Retinal pigment epithelial cell (primary cell): Measurements from ENCODE around the gene CENPN.

Experiments
- DNase-seq: peaks from one replicate; pipeline ENCODE4 v3.0.0-alpha.2; 2010; ENCODE audit warnings: low read depth
- H3K4me3 ChIP-seq: 2 replicates; pipeline ENCODE4 v1.5.1; 2011; ENCODE audit warnings: mild to moderate bottlenecking, low read length, control low read depth, moderate library complexity
- CTCF ChIP-seq: conservative IDR thresholded peaks from 2 replicates; pipeline ENCODE4 v1.5.1; 2011; ENCODE audit warnings: low read depth, low read length, control low read depth, inconsistent platforms

Gene CENPN

GRCh38 chr16:81066681-81067080 lies 59.7 kb downstream of the CENPN start:
- peak; percentile 55 for DNase-seq
- TF ChIP-seq CTCF, result no peak
- H3K4me3 ChIP-seq, result no peak overlapping the region

GRCh38 chr16:81067166-81067565 lies 60.2 kb downstream of the CENPN start:
- TF ChIP-seq CTCF, result no peak
- no peak for DNase-seq
- H3K4me3 ChIP-seq, result no peak overlapping the region

GRCh38 chr16:81069063-81069462 lies 62.0 kb downstream of the CENPN start:
- H3K4me3 ChIP-seq, result no peak overlapping the region
- TF ChIP-seq CTCF, result no peak
- no peak for DNase-seq

- DNase-seq, result no peak
- no peak for TF ChIP-seq CTCF
- H3K4me3 ChIP-seq, result no peak overlapping the region
These were observed 64.0 kb downstream of the CENPN start for GRCh38 chr16:81070979-81071378.

GRCh38 chr16:81071805-81072204 lies 64.8 kb downstream of the CENPN start:
- no peak for DNase-seq
- TF ChIP-seq CTCF, result no peak
- H3K4me3 ChIP-seq, result no peak overlapping the region

GRCh38 chr16:81073560-81074330 lies 66.7 kb downstream of the CENPN start:
- H3K4me3 ChIP-seq, result no peak overlapping the region
- TF ChIP-seq CTCF, result no peak
- DNase-seq, result no peak

GRCh38 chr16:81076566-81077075 lies 69.6 kb downstream of the CENPN start:
- DNase-seq, result peak; percentile 46
- peak overlapping the region; percentile 87 for H3K4me3 ChIP-seq
- no peak for TF ChIP-seq CTCF
